ENCODE data around the gene NLRP2B. TPM values are rescaled to one million over a fixed set of nuclear protein-coding genes. Genes with fewer than 3 reads are reported as not detected.

Gene NLRP2B
- total and polyA plus RNA-seq, 2 donors (not counting 3 experiments of a cell fraction or from before 2014, with no cell fraction given), result 0.01 TPM; not detected in 1

Other genes starting within 250 kb of the NLRP2B start
- gene ZXDB, start 88.2 kb downstream of the NLRP2B start, total RNA-seq, result 8.4 and 8.7 TPM in 2 replicates
- 5.7 and 6.3 TPM in 2 replicates for gene ZXDB, start 88.2 kb downstream of the NLRP2B start, polyA plus RNA-seq
- 5.0 and 5.4 TPM in 2 replicates for gene ZXDA, start 230.2 kb upstream of the NLRP2B start, total RNA-seq
- 2.4 and 2.6 TPM in 2 replicates for gene ZXDA, start 230.2 kb upstream of the NLRP2B start, polyA plus RNA-seq

Data from endothelial cell of umbilical vein (primary cell).